WTC11 (cell line): ENCODE measurements around the gene CHRNB1. TPM values are rescaled to one million over a fixed set of nuclear protein-coding genes. Genes with fewer than 3 reads are reported as not detected.

Source experiments
- ATAC-seq: fragments of 200-7000 bp; cut with Tn5 transposase; 2 replicates; pipeline ENCODE4 v1.10.0; 2021; ENCODE audit warnings: mild to moderate bottlenecking, moderate library complexity
- CTCF ChIA-PET: fragments of 300-600 bp; sonication (Branson Sonifier 250); formaldehyde crosslinking; loops from one replicate; lab custom pipeline; 2021; ENCODE audit warnings: antibody characterized with exemption; lab: Charles Lee
- POLR2A ChIA-PET: fragments of 350-600 bp; sonication (Branson Sonifier 250); formaldehyde crosslinking; loops from one replicate; lab custom pipeline; 2021; ENCODE audit warnings: antibody characterized with exemption; lab: Charles Lee
- DNase-seq: peaks from one replicate; pipeline ENCODE4 v3.0.0; 2021; ENCODE audit warnings: low spot score
- H3K27ac Mint-ChIP-seq: 2 replicates; pipeline ENCODE4 v1.8.0; 2021; ENCODE audit warnings: mixed read lengths
- H3K27me3 Mint-ChIP-seq: 2 replicates; pipeline ENCODE4 v1.8.0; 2021; ENCODE audit warnings: low read depth, mild to moderate bottlenecking, moderate library complexity, mixed read lengths
- H3K36me3 Mint-ChIP-seq: 2 replicates; pipeline ENCODE4 v1.8.0; 2021; ENCODE audit warnings: mixed read lengths
- H3K4me1 Mint-ChIP-seq: 2 replicates; pipeline ENCODE4 v1.8.0; 2022; ENCODE audit warnings: mixed read lengths
- H3K4me3 Mint-ChIP-seq: 2 replicates; pipeline ENCODE4 v1.8.0; 2021; ENCODE audit warnings: mild to moderate bottlenecking, moderate library complexity, mixed read lengths
- H3K9me3 Mint-ChIP-seq: 2 replicates; pipeline ENCODE4 v1.8.0; 2021; ENCODE audit warnings: mixed read lengths
- ATF1 ChIP-seq: sonication (generic); formaldehyde crosslinking; IDR thresholded peaks from 2 replicates; pipeline ENCODE4 v1.8.1; 2023; ENCODE audit warnings: mild to moderate bottlenecking, moderate library complexity, missing genetic modification reagents
- CDX4 ChIP-seq: fragments of 250-450 bp; sonication (Bioruptor Pico); IDR thresholded peaks from 2 replicates; pipeline ENCODE4 v1.9.0; 2021; ENCODE audit warnings: moderate library complexity, mild to moderate bottlenecking, inconsistent platforms, borderline replicate concordance
- CTCF ChIP-seq: fragments of 200-600 bp; IDR thresholded peaks from 2 replicates; pipeline ENCODE4 v1.8.0; 2022; ENCODE audit warnings: antibody characterized with exemption
- ERG ChIP-seq: fragments of 250-450 bp; sonication (Bioruptor Pico); IDR thresholded peaks from 2 replicates; pipeline ENCODE4 v1.8.0; 2021; ENCODE audit warnings: mild to moderate bottlenecking
- HMGXB4 ChIP-seq: sonication (generic); formaldehyde crosslinking; IDR thresholded peaks from 2 replicates; pipeline ENCODE4 v1.8.1; 2023; ENCODE audit warnings: mild to moderate bottlenecking, moderate library complexity, missing genetic modification reagents
- JAZF1 ChIP-seq: fragments of 250-450 bp; sonication (Bioruptor Pico); IDR thresholded peaks from 2 replicates; pipeline ENCODE4 v1.9.0; 2021; ENCODE audit warnings: moderate library complexity, mild to moderate bottlenecking, inconsistent platforms
- JUN ChIP-seq: sonication (generic); formaldehyde crosslinking; IDR thresholded peaks from 2 replicates; pipeline ENCODE4 v1.8.0; 2023; ENCODE audit warnings: mild to moderate bottlenecking, missing genetic modification reagents
- KAT7 ChIP-seq: sonication (generic); formaldehyde crosslinking; IDR thresholded peaks from 2 replicates; pipeline ENCODE4 v1.8.1; 2023; ENCODE audit warnings: missing genetic modification reagents, mild to moderate bottlenecking, borderline replicate concordance
- MXD4 ChIP-seq: fragments of 250-450 bp; sonication (Bioruptor Pico); IDR thresholded peaks from 2 replicates; pipeline ENCODE4 v1.8.0; 2021; ENCODE audit warnings: mild to moderate bottlenecking, moderate library complexity, borderline replicate concordance
- NR1H2 ChIP-seq: sonication (generic); formaldehyde crosslinking; IDR thresholded peaks from 2 replicates; pipeline ENCODE4 v1.9.0; 2021; ENCODE audit warnings: mild to moderate bottlenecking, moderate library complexity, missing genetic modification reagents
- NR3C1 ChIP-seq: sonication (generic); formaldehyde crosslinking; conservative IDR thresholded peaks from 2 replicates; pipeline ENCODE4 v1.8.1; 2023; ENCODE audit warnings: low read depth, mild to moderate bottlenecking, missing genetic modification reagents
- TCF7 ChIP-seq: sonication (generic); formaldehyde crosslinking; IDR thresholded peaks from 2 replicates; pipeline ENCODE4 v1.8.0; 2022; ENCODE audit warnings: mild to moderate bottlenecking, low read depth, missing genetic modification reagents, moderate library complexity
- ZNF138 ChIP-seq: sonication (generic); formaldehyde crosslinking; conservative IDR thresholded peaks from 2 replicates; pipeline ENCODE4 v1.8.1; 2022; ENCODE audit warnings: mild to moderate bottlenecking, moderate library complexity, missing genetic modification reagents
- ZNF396 ChIP-seq: fragments of 250-450 bp; sonication (Bioruptor Pico); IDR thresholded peaks from 2 replicates; pipeline ENCODE4 v1.8.0; 2021; ENCODE audit warnings: mild to moderate bottlenecking, moderate library complexity, borderline replicate concordance
- total RNA-seq: library from RNA; stranded (reverse); gene quantifications from 3 replicates; pipeline ENCODE4 v1.2.3, GENCODE V29; 2021
- TF ChIP-seq, protein P1 (sequence below): sonication (generic); formaldehyde crosslinking; IDR thresholded peaks from 2 replicates; pipeline ENCODE4 v1.8.1; 2022; ENCODE audit warnings: missing genetic modification reagents, borderline replicate concordance
- TF ChIP-seq, protein P2 (sequence below): sonication (generic); formaldehyde crosslinking; IDR thresholded peaks from 2 replicates; pipeline ENCODE4 v1.8.1; 2023; ENCODE audit warnings: mild to moderate bottlenecking, missing genetic modification reagents
- TF ChIP-seq, protein P3 (sequence below): sonication (generic); formaldehyde crosslinking; IDR thresholded peaks from 2 replicates; pipeline ENCODE4 v1.8.0; 2022; ENCODE audit warnings: mild to moderate bottlenecking, missing genetic modification reagents
- TF ChIP-seq, protein P4 (sequence below): sonication (generic); formaldehyde crosslinking; IDR thresholded peaks from 2 replicates; pipeline ENCODE4 v1.8.0; 2022; ENCODE audit warnings: mild to moderate bottlenecking, missing genetic modification reagents
- TF ChIP-seq, protein P5 (sequence below): sonication (generic); formaldehyde crosslinking; IDR thresholded peaks from 2 replicates; pipeline ENCODE4 v1.8.1; 2022; ENCODE audit warnings: mild to moderate bottlenecking, moderate library complexity, missing genetic modification reagents
- TF ChIP-seq, protein P6 (sequence below): sonication (generic); formaldehyde crosslinking; IDR thresholded peaks from 2 replicates; pipeline ENCODE4 v1.8.0; 2022; ENCODE audit warnings: mild to moderate bottlenecking, missing genetic modification reagents
- TF ChIP-seq, protein P7 (sequence below): sonication (generic); formaldehyde crosslinking; conservative IDR thresholded peaks from 2 replicates; pipeline ENCODE4 v1.8.1; 2022; ENCODE audit warnings: mild to moderate bottlenecking, missing genetic modification reagents

The CHRNB1 gene
- total RNA-seq, 1 experiment from 2014 or later = 16.0 TPM

DNA sequence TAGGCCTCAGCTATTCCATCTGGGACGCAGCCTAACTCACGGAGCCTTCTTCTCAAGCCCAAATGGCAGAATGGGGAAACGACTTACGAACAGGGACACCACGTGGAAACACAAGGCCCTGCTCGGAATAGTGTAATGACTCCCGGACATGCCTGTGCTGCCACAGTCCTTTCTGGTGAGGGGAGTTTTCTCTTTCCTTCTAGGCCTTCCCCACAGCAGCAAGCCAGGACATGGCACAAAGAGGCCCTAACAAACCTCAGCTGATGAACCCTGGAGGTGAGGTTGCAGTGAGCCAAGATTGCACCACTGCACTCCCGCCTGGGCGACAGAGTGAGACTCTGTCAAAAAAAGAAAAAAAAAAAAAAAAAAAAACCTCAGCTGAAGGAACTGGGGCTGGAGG, 19.2 kb downstream of the CHRNB1 start (continued):
- TF ChIP-seq, protein P1, sequence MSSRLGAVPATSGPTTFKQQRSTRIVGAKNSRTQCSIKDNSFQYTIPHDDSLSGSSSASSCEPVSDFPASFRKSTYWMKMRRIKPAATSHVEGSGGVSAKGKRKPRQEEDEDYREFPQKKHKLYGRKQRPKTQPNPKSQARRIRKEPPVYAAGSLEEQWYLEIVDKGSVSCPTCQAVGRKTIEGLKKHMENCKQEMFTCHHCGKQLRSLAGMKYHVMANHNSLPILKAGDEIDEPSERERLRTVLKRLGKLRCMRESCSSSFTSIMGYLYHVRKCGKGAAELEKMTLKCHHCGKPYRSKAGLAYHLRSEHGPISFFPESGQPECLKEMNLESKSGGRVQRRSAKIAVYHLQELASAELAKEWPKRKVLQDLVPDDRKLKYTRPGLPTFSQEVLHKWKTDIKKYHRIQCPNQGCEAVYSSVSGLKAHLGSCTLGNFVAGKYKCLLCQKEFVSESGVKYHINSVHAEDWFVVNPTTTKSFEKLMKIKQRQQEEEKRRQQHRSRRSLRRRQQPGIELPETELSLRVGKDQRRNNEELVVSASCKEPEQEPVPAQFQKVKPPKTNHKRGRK (CRISPR knock-in tag) = no peak
- TF ChIP-seq ZNF396 (no peak), TCF7 (CRISPR knock-in tag) (no peak), ATF1 (CRISPR knock-in tag) (no peak), JUN (no peak), ZNF138 (CRISPR knock-in tag) (no peak), MXD4 (CRISPR knock-in tag) (no peak), CDX4 (CRISPR knock-in tag) (no peak), NR1H2 (no peak), NR3C1 (CRISPR knock-in tag) (no peak), CTCF (no peak), ERG (no peak), JAZF1 (CRISPR knock-in tag) (no peak)
- TF ChIP-seq, protein P2, sequence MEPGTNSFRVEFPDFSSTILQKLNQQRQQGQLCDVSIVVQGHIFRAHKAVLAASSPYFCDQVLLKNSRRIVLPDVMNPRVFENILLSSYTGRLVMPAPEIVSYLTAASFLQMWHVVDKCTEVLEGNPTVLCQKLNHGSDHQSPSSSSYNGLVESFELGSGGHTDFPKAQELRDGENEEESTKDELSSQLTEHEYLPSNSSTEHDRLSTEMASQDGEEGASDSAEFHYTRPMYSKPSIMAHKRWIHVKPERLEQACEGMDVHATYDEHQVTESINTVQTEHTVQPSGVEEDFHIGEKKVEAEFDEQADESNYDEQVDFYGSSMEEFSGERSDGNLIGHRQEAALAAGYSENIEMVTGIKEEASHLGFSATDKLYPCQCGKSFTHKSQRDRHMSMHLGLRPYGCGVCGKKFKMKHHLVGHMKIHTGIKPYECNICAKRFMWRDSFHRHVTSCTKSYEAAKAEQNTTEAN (CRISPR knock-in tag) = no peak
- TF ChIP-seq, protein P3, sequence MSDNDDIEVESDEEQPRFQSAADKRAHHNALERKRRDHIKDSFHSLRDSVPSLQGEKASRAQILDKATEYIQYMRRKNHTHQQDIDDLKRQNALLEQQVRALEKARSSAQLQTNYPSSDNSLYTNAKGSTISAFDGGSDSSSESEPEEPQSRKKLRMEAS (CRISPR knock-in tag) = no peak
- TF ChIP-seq, protein P4, sequence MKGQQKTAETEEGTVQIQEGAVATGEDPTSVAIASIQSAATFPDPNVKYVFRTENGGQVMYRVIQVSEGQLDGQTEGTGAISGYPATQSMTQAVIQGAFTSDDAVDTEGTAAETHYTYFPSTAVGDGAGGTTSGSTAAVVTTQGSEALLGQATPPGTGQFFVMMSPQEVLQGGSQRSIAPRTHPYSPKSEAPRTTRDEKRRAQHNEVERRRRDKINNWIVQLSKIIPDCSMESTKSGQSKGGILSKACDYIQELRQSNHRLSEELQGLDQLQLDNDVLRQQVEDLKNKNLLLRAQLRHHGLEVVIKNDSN (CRISPR knock-in tag) = no peak
- TF ChIP-seq, protein P5, sequence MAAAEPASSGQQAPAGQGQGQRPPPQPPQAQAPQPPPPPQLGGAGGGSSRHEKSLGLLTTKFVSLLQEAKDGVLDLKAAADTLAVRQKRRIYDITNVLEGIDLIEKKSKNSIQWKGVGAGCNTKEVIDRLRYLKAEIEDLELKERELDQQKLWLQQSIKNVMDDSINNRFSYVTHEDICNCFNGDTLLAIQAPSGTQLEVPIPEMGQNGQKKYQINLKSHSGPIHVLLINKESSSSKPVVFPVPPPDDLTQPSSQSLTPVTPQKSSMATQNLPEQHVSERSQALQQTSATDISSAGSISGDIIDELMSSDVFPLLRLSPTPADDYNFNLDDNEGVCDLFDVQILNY (CRISPR knock-in tag) = no peak
- TF ChIP-seq, all 79 proteins: peak for 0

GRCh38 chr17:7465597-7466275, 20.9 kb downstream of the CHRNB1 start:
- DNase-seq = no peak
- H3K36me3 Mint-ChIP-seq = no peaks in the 10 kb centered on the region
- H3K9me3 Mint-ChIP-seq = no peaks in the 10 kb centered on the region
- H3K27me3 Mint-ChIP-seq = no peaks in the 10 kb centered on the region
- H3K27ac Mint-ChIP-seq = no peak overlapping the region
- H3K4me3 Mint-ChIP-seq = no peak overlapping the region
- ChIA-PET POLR2A (interaction anchor here (0.7 kb wide), 1 partner anchor 34 kb away, joined by 5 read pairs; no protein-coding TSS in a partner anchor), CTCF (interaction anchor here (0.7 to 1.2 kb wide), 2 partner anchors 95 to 116 kb away, joined by 4 to 6 read pairs; no protein-coding TSS in a partner anchor)
- peaks cover 13% of the 10 kb centered on the region for H3K4me1 Mint-ChIP-seq
- no peak for ATAC-seq
- TF ChIP-seq, protein P6, sequence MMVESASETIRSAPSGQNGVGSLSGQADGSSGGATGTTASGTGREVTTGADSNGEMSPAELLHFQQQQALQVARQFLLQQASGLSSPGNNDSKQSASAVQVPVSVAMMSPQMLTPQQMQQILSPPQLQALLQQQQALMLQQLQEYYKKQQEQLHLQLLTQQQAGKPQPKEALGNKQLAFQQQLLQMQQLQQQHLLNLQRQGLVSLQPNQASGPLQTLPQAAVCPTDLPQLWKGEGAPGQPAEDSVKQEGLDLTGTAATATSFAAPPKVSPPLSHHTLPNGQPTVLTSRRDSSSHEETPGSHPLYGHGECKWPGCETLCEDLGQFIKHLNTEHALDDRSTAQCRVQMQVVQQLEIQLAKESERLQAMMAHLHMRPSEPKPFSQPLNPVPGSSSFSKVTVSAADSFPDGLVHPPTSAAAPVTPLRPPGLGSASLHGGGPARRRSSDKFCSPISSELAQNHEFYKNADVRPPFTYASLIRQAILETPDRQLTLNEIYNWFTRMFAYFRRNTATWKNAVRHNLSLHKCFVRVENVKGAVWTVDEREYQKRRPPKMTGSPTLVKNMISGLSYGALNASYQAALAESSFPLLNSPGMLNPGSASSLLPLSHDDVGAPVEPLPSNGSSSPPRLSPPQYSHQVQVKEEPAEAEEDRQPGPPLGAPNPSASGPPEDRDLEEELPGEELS = no peak
- TF ChIP-seq, protein P7, sequence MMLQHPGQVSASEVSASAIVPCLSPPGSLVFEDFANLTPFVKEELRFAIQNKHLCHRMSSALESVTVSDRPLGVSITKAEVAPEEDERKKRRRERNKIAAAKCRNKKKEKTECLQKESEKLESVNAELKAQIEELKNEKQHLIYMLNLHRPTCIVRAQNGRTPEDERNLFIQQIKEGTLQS (CRISPR knock-in tag) = no peak
- TF ChIP-seq HMGXB4 (no peak), KAT7 (no peak)
- TF ChIP-seq, protein P4 (CRISPR knock-in tag) = no peak
